GM10266 (cell line): Measurements from ENCODE around the gene CFAP161.

Experiments
- DNase-seq: peaks from one replicate; pipeline ENCODE4 v3.0.0; 2012; ENCODE audit errors: extremely low spot score
- CTCF ChIP-seq: IDR thresholded peaks from 2 replicates; pipeline ENCODE4 v1.5.1; 2012; ENCODE audit warnings: mild to moderate bottlenecking, low read depth; ENCODE audit not compliant: control insufficient read depth, insufficient read depth; ENCODE audit errors: missing control alignments

The CFAP161 gene

GRCh38 chr15:81176291-81176893 is 42.3 kb downstream of the CFAP161 start:
- TF ChIP-seq CTCF, result no peak

GRCh38 chr15:81178365-81178764 is 44.3 kb downstream of the CFAP161 start:
- TF ChIP-seq CTCF, result no peak
- no peak for DNase-seq

More at GRCh38 chr15:81176291-81176893, 42.3 kb downstream of the CFAP161 start:
- DNase-seq, result no peak

GRCh38 chr15:81181220-81181619 is 47.1 kb downstream of the CFAP161 start:
- no peak for TF ChIP-seq CTCF
- no peak for DNase-seq

GRCh38 chr15:81182031-81182755 is 48.1 kb downstream of the CFAP161 start:
- no peak for DNase-seq
- no peak for TF ChIP-seq CTCF

GRCh38 chr15:81182756-81183438 is 48.8 kb downstream of the CFAP161 start:
- no peak for DNase-seq

GRCh38 chr15:81183439-81183775 is 49.3 kb downstream of the CFAP161 start:
- no peak for DNase-seq
- no peak for TF ChIP-seq CTCF

More at GRCh38 chr15:81182756-81183438, 48.8 kb downstream of the CFAP161 start:
- no peak for TF ChIP-seq CTCF

GRCh38 chr15:81184188-81184587 is 50.1 kb downstream of the CFAP161 start:
- TF ChIP-seq CTCF, result no peak
- DNase-seq, result no peak
